Activated CD4-positive, alpha-beta T cell treated with anti-CD3 and anti-CD28 coated beads for 36 hours (primary cell): Measurements from ENCODE around the gene PAQR9. TPM values are rescaled to one million over a fixed set of nuclear protein-coding genes. Genes with fewer than 3 reads are reported as not detected.

Source experiments
- ATAC-seq: fragments of 200-7000 bp; cut with Tn5 transposase; one replicate; pipeline ENCODE4 v1.10.0; 2021; ENCODE audit warnings: mild to moderate bottlenecking, moderate library complexity
- CTCF ChIA-PET: fragments of 350-600 bp; sonication (Branson Sonifier 250); formaldehyde crosslinking; loops from one replicate; lab custom pipeline; 2021; ENCODE audit warnings: antibody characterized with exemption; lab: Charles Lee
- POLR2A ChIA-PET: fragments of 350-600 bp; sonication (Branson Sonifier 250); formaldehyde crosslinking; loops from one replicate; lab custom pipeline; 2021; ENCODE audit warnings: antibody characterized with exemption, inconsistent platforms; lab: Charles Lee
- DNase-seq: peaks from one replicate; pipeline ENCODE4 v3.0.0-alpha.2; 2020
- H3K27ac Mint-ChIP-seq: one replicate; pipeline ENCODE4 v1.8.0; 2021; ENCODE audit warnings: mixed read lengths
- H3K27me3 Mint-ChIP-seq: one replicate; pipeline ENCODE4 v1.8.0; 2021; ENCODE audit warnings: mixed read lengths
- H3K36me3 Mint-ChIP-seq: one replicate; pipeline ENCODE4 v1.8.0; 2021; ENCODE audit warnings: low read depth, mixed read lengths
- H3K4me1 Mint-ChIP-seq: one replicate; pipeline ENCODE4 v1.8.0; 2021; ENCODE audit warnings: mixed read lengths
- H3K4me3 Mint-ChIP-seq: one replicate; pipeline ENCODE4 v1.8.0; 2021; ENCODE audit warnings: mild to moderate bottlenecking, moderate library complexity, mixed read lengths
- H3K9me3 Mint-ChIP-seq: one replicate; pipeline ENCODE4 v1.8.0; 2021; ENCODE audit warnings: low read depth, mixed read lengths
- intact Hi-C, 2 experiments: fragments of 100-400 bp; cut with DNase I in 1 of 2; cut with micrococcal nuclease in 1 of 2; formaldehyde crosslinking; loops; one replicate each; pipeline versions ENCODE4 v1.14.2 to v1.15.1; 2022 to 2024; cut with DNase I, micrococcal nuclease
- total RNA-seq, 2 experiments: library from RNA; stranded (reverse); gene quantifications; one replicate each; pipeline ENCODE4 v1.2.3, GENCODE V29; 2021

Gene PAQR9
- total RNA-seq, 2 experiments from 2014 or later, result not detected

GRCh38 chr3:142935963-142936362 is 27.5 kb downstream of the PAQR9 start:
- H3K4me3 Mint-ChIP-seq, result no peak overlapping the region
- DNase-seq (no peak), ATAC-seq (no peak)
- H3K36me3 Mint-ChIP-seq, result no peaks in the 10 kb centered on the region
- no peaks in the 10 kb centered on the region for H3K9me3 Mint-ChIP-seq
- POLR2A ChIA-PET, result no interaction called here
- CTCF ChIA-PET, result interaction anchor here (1.0 to 1.1 kb wide), 2 partner anchors 21 to 107 kb away, joined by 3 read pairs; no protein-coding TSS in a partner anchor
- peaks cover 3% of the 10 kb centered on the region for H3K27me3 Mint-ChIP-seq
- H3K27ac Mint-ChIP-seq, result no peak overlapping the region
- H3K4me1 Mint-ChIP-seq, result no peaks in the 10 kb centered on the region
- intact Hi-C loops, result no loop called here

GRCh38 chr3:142934887-142935269 is 28.6 kb downstream of the PAQR9 start:
- CTCF ChIA-PET, result interaction anchor here (1.0 to 1.1 kb wide), 2 partner anchors 22 to 106 kb away, joined by 3 read pairs; no protein-coding TSS in a partner anchor
- intact Hi-C loops, result no loop called here
- Mint-ChIP-seq H3K4me3 (no peak overlapping the region), H3K27ac (no peak overlapping the region), H3K4me1 (no peaks in the 10 kb centered on the region), H3K36me3 (no peaks in the 10 kb centered on the region), H3K27me3 (peaks cover 3% of the 10 kb centered on the region), H3K9me3 (no peaks in the 10 kb centered on the region)
- ATAC-seq (no peak), DNase-seq (no peak)
- POLR2A ChIA-PET, result no interaction called here

DNA sequence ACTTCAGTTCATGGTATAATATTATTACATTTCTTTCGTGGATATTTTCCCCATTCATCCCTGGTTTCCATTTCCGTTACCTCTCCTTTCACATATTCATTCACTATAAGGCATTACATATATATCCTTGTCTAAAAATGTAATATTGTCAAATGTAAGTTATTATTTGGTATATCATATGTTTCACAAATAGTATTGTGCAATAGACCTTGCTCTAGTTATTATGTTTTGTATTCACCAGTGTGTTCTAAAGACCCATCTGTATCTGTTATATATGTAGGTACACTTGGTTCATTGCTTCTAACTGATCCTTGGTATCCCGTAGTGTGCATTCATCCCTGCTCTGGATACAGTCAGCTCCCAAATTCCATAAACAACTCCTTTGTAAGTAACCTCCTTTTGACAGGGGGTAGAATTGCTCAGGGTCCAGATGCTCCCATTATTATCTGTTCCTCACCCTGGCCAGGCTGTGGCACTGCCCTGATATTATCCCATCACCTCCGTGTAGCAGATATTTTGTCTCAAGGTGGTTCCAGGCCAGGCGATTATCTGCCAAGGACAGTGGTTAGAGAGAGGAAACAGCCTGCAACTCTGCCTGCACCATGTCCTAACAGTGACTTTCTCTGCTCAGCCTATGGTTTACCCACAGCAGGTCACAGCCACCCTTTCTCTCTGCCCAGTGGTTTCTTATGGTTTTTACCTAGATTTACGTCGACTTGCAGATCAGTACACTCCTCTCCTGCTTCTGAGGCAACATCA is 29.2 kb downstream of the PAQR9 start:
- no peak overlapping the region for H3K27ac Mint-ChIP-seq
- no peak for DNase-seq
- intact Hi-C loops, result no loop called here
- H3K4me3 Mint-ChIP-seq, result no peak overlapping the region
- POLR2A ChIA-PET, result no interaction called here
- no peaks in the 10 kb centered on the region for H3K36me3 Mint-ChIP-seq
- peaks cover 3% of the 10 kb centered on the region for H3K27me3 Mint-ChIP-seq
- no peaks in the 10 kb centered on the region for H3K9me3 Mint-ChIP-seq
- no peaks in the 10 kb centered on the region for H3K4me1 Mint-ChIP-seq
- no peak for ATAC-seq
- CTCF ChIA-PET, result interaction anchor here (2.1 kb wide), 1 partner anchor 105 kb away, joined by 8 read pairs; no protein-coding TSS in a partner anchor

DNA sequence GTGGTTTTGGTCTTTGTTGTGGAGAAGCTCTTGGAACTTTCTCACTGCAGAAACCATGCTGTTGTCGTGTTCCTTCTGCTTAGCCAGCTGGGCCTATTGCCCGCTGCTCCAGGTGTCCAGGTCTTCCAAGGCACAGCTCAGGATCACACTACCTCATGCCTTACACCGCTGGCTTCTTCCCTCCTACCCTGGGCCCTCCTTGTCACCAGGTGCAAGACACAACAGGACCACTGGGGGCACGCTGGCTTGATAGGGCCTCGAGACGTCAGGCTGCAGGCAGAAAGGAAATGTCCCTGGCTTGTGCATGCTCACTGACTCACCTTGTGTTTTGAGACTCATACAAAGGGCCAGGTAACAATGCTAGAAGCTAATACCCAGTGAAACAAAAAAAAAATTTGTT is 32.3 kb downstream of the PAQR9 start:
- intact Hi-C loops, result no loop called here
- peaks cover 5% of the 10 kb centered on the region for H3K27me3 Mint-ChIP-seq
- no peaks in the 10 kb centered on the region for H3K36me3 Mint-ChIP-seq
- POLR2A ChIA-PET, result no interaction called here
- H3K4me1 Mint-ChIP-seq, result no peaks in the 10 kb centered on the region
- ATAC-seq (peak; percentile 87), DNase-seq (peak; percentile 62)
- no peak overlapping the region for H3K27ac Mint-ChIP-seq
- no peak overlapping the region for H3K4me3 Mint-ChIP-seq
- CTCF ChIA-PET, result interaction anchor here (0.7 to 2.1 kb wide), 11 partner anchors 8 to 465 kb away, joined by 3 to 8 read pairs (median 4); no protein-coding TSS in a partner anchor
- no peaks in the 10 kb centered on the region for H3K9me3 Mint-ChIP-seq

DNA sequence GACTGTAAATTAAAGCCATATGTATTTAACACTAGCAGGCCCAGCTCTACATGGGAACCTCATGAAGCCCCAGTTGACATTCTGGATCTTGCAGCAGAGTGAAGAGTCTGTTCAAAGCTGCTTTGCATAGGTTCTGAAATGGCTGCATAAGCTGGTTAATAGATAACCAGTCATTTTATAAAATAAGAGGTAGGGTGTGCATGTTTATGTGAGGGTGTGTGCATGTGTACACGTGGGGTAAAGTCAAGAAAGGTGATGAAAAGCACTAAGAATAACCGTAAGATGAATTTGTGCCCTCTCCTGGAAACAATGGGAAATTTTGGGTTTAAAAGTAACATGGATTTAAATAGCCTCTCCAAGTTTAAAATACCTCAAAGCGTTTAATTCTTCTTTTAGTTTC is 33.0 kb downstream of the PAQR9 start:
- peaks cover 7% of the 10 kb centered on the region for H3K27me3 Mint-ChIP-seq
- CTCF ChIA-PET, result interaction anchor here (0.7 to 1.8 kb wide), 7 partner anchors 9 to 466 kb away, joined by 3 to 8 read pairs (median 5); no protein-coding TSS in a partner anchor
- H3K27ac Mint-ChIP-seq, result no peak overlapping the region
- no peaks in the 10 kb centered on the region for H3K9me3 Mint-ChIP-seq
- DNase-seq (no peak), ATAC-seq (no peak)
- no peak overlapping the region for H3K4me3 Mint-ChIP-seq
- no peaks in the 10 kb centered on the region for H3K4me1 Mint-ChIP-seq
- intact Hi-C loops, result no loop called here
- H3K36me3 Mint-ChIP-seq, result no peaks in the 10 kb centered on the region
- POLR2A ChIA-PET, result no interaction called here

DNA sequence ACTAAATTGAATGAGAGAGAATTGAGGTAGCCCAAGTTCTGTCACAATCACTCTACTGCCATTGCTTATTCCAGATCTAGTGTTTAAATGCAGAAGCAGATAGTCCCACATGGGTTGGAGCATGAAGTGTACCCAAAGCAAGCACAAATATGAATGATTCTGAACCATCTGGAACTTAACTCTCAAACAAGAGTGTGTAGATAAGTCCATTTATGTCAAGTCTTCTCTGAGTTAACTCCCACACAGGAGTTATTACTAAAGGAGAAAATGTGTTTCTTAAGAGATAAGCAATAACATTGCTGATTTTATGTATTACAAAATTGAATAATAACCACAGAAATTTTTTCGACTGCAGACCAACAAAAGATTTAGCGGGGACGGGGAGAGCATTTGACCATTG is 33.6 kb downstream of the PAQR9 start:
- H3K27me3 Mint-ChIP-seq, result peaks cover 11% of the 10 kb centered on the region
- H3K36me3 Mint-ChIP-seq, result no peaks in the 10 kb centered on the region
- DNase-seq, result no peak
- POLR2A ChIA-PET, result no interaction called here
- ATAC-seq, result no peak
- no peaks in the 10 kb centered on the region for H3K4me1 Mint-ChIP-seq
- H3K4me3 Mint-ChIP-seq, result no peak overlapping the region
- no peak overlapping the region for H3K27ac Mint-ChIP-seq
- intact Hi-C loops, result loop anchor here (1.0 to 5.0 kb wide), 2 partner anchors 57 to 64 kb away; no protein-coding TSS in a partner anchor
- CTCF ChIA-PET, result interaction anchor here (1.8 kb wide), 1 partner anchor 12 kb away, joined by 7 read pairs; no protein-coding TSS in a partner anchor
- no peaks in the 10 kb centered on the region for H3K9me3 Mint-ChIP-seq

- ATAC-seq (peak; percentile 65), DNase-seq (peak; percentile 72)
- Mint-ChIP-seq H3K4me3 (no peak overlapping the region), H3K4me1 (no peaks in the 10 kb centered on the region), H3K36me3 (no peaks in the 10 kb centered on the region), H3K9me3 (peaks cover 4% of the 10 kb centered on the region), H3K27ac (no peak overlapping the region), H3K27me3 (peaks cover 16% of the 10 kb centered on the region)
- POLR2A ChIA-PET, result no interaction called here
- intact Hi-C loops, result loop anchor here (1.0 to 5.0 kb wide), 2 partner anchors 58 to 65 kb away; no protein-coding TSS in a partner anchor
- CTCF ChIA-PET, result no interaction called here
Measured at GRCh38 chr3:142929109-142929508, 34.4 kb downstream of the PAQR9 start.

DNA sequence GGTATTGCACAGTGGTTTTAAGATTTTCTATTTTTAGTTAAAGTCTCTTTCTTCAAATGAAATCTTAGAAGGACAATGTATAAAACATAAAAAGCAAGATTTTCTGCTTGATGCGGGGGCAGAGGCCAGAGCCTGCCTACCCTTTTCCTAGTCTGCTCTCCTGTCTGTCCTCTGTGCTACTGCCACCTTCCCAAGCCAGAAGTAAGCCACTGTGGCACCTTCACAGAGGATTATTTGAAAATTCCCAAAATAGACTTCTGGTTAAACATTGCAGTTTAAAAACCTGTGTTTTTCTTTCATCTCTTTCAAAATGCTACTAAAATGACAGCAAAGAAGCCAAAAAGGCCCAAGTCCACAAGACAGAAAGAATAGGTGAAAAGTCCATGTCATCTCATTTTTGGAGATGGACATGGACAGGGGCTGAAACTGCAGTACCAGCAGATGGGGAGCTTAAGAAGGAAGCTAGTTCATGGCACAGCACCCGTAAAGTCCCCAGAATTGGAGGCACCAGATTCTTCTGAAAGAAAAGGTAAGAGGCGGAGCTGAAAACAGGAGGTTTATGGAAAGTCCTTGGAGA is 37.0 kb downstream of the PAQR9 start:
- H3K4me3 Mint-ChIP-seq, result no peak overlapping the region
- H3K9me3 Mint-ChIP-seq, result peaks cover 4% of the 10 kb centered on the region
- no peak for ATAC-seq
- no peaks in the 10 kb centered on the region for H3K4me1 Mint-ChIP-seq
- intact Hi-C loops, result loop anchor here in 1 of 2 experiments (5.0 kb wide), 1 partner anchor 61 kb away; no protein-coding TSS in a partner anchor
- no peak for DNase-seq
- no peak overlapping the region for H3K27ac Mint-ChIP-seq
- ChIA-PET CTCF (interaction anchor here (1.4 to 1.7 kb wide), 2 partner anchors 15 to 98 kb away, joined by 4 read pairs; no protein-coding TSS in a partner anchor), POLR2A (no interaction called here)
- H3K27me3 Mint-ChIP-seq, result peaks cover 25% of the 10 kb centered on the region
- no peaks in the 10 kb centered on the region for H3K36me3 Mint-ChIP-seq

- Mint-ChIP-seq H3K27me3 (peaks cover 25% of the 10 kb centered on the region), H3K4me3 (no peak overlapping the region), H3K27ac (no peak overlapping the region), H3K4me1 (no peaks in the 10 kb centered on the region), H3K9me3 (peaks cover 4% of the 10 kb centered on the region), H3K36me3 (no peaks in the 10 kb centered on the region)
- ChIA-PET POLR2A (no interaction called here), CTCF (interaction anchor here (1.4 kb wide), 1 partner anchor 13 kb away, joined by 4 read pairs; no protein-coding TSS in a partner anchor)
- DNase-seq, result no peak
- intact Hi-C loops, result loop anchor here in 1 of 2 experiments (5.0 kb wide), 1 partner anchor 62 kb away; no protein-coding TSS in a partner anchor
- ATAC-seq, result no peak
Measured at GRCh38 chr3:142925140-142925539, 38.3 kb downstream of the PAQR9 start.

- ATAC-seq (no peak), DNase-seq (no peak)
- Mint-ChIP-seq H3K27ac (no peak overlapping the region), H3K4me3 (no peak overlapping the region), H3K4me1 (no peaks in the 10 kb centered on the region), H3K36me3 (no peaks in the 10 kb centered on the region), H3K27me3 (peaks cover 25% of the 10 kb centered on the region), H3K9me3 (peaks cover 4% of the 10 kb centered on the region)
- ChIA-PET POLR2A (no interaction called here), CTCF (no interaction called here)
- intact Hi-C loops, result no loop called here
Measured at GRCh38 chr3:142923694-142924093, 39.8 kb downstream of the PAQR9 start.

GRCh38 chr3:142916605-142917004 is 46.9 kb downstream of the PAQR9 start:
- Mint-ChIP-seq H3K27ac (no peak overlapping the region), H3K27me3 (peaks cover 3% of the 10 kb centered on the region), H3K36me3 (no peaks in the 10 kb centered on the region), H3K9me3 (no peaks in the 10 kb centered on the region), H3K4me1 (no peaks in the 10 kb centered on the region), H3K4me3 (no peak overlapping the region)
- DNase-seq (no peak), ATAC-seq (no peak)
- ChIA-PET CTCF (no interaction called here), POLR2A (no interaction called here)
- intact Hi-C loops, result no loop called here
